Caco-2 (cell line): ENCODE results near the gene CRAMP1. TPM values are rescaled to one million over a fixed set of nuclear protein-coding genes. Genes with fewer than 3 reads are reported as not detected.

Source experiments
- BruUV-seq: library from RNA; stranded (reverse); fragments of 400-500 nt; replicated peaks from 2 replicates; lab custom pipeline; 2021; lab: Mats Ljungman, UMichigan
- CTCF ChIA-PET: fragments of 300-600 bp; sonication (Branson Sonifier 250); formaldehyde crosslinking; loops from one replicate; lab custom pipeline; 2022; ENCODE audit warnings: antibody characterized with exemption; lab: Charles Lee
- POLR2A ChIA-PET: fragments of 300-600 bp; sonication (Branson Sonifier 250); formaldehyde crosslinking; loops from one replicate; lab custom pipeline; 2022; ENCODE audit warnings: antibody characterized with exemption; lab: Charles Lee
- DNase-seq, 2 experiments: peaks; one replicate each; pipeline versions ENCODE4 v3.0.0 to v3.0.0-alpha.2; 2020 to 2022
- H3K27me3 ChIP-seq: replicated peaks from 2 replicates; pipeline ENCODE4 v1.6.0; 2011; ENCODE audit warnings: low read length; ENCODE audit not compliant: control insufficient read depth, insufficient read depth
- H3K36me3 ChIP-seq: 2 replicates; pipeline ENCODE4 v1.5.1; 2011; ENCODE audit warnings: low read length; ENCODE audit not compliant: control insufficient read depth, insufficient read depth
- H3K4me1 ChIP-seq: fragments of 250-450 bp; sonication (Bioruptor Pico); 2 replicates; pipeline ENCODE4 v1.5.1; 2020; ENCODE audit warnings: mild to moderate bottlenecking
- H3K4me3 ChIP-seq: 2 replicates; pipeline ENCODE4 v1.5.1; 2011; ENCODE audit warnings: low read depth, mild to moderate bottlenecking, control low read depth, low read length
- H3K9me3 ChIP-seq: fragments of 250-450 bp; sonication (Bioruptor Pico); 2 replicates; pipeline ENCODE4 v1.5.1; 2020; ENCODE audit warnings: mild to moderate bottlenecking, moderate library complexity
- H3K27ac Mint-ChIP-seq: one replicate; pipeline ENCODE4 v1.8.0; 2022; ENCODE audit warnings: mixed read lengths; ENCODE audit not compliant: unreplicated experiment
- H3K27me3 Mint-ChIP-seq: one replicate; pipeline ENCODE4 v1.8.0; 2022; ENCODE audit warnings: mixed read lengths; ENCODE audit not compliant: insufficient read depth, unreplicated experiment
- H3K36me3 Mint-ChIP-seq: one replicate; pipeline ENCODE4 v1.8.0; 2022; ENCODE audit warnings: mild to moderate bottlenecking, mixed read lengths; ENCODE audit not compliant: insufficient read depth, unreplicated experiment
- H3K4me1 Mint-ChIP-seq: one replicate; pipeline ENCODE4 v1.8.0; 2022; ENCODE audit warnings: low read depth, mixed read lengths; ENCODE audit not compliant: unreplicated experiment
- H3K4me3 Mint-ChIP-seq: one replicate; pipeline ENCODE4 v1.8.0; 2022; ENCODE audit warnings: mild to moderate bottlenecking, moderate library complexity, mixed read lengths; ENCODE audit not compliant: unreplicated experiment
- H3K9me3 Mint-ChIP-seq: one replicate; pipeline ENCODE4 v1.8.0; 2022; ENCODE audit warnings: mixed read lengths; ENCODE audit not compliant: unreplicated experiment
- CTCF ChIP-seq, 2 experiments: fragments of 200-600 bp in 1 of 2; IDR thresholded peaks; 1 replicate in 1 of 2; 2 replicates in 1 of 2; pipeline versions ENCODE4 v1.5.1 to v1.8.0; 2011 to 2022; ENCODE audit warnings: antibody characterized with exemption in 1 of 2, control low read depth in 1 of 2, inconsistent platforms in 1 of 2, low read depth in 1 of 2, low read length in 1 of 2, mild to moderate bottlenecking in 1 of 2, moderate library complexity in 1 of 2; ENCODE audit not compliant: insufficient read depth in 1 of 2, severe bottlenecking in 1 of 2, unreplicated experiment in 1 of 2
- intact Hi-C: fragments of 100-400 bp; cut with micrococcal nuclease; formaldehyde crosslinking; loops from one replicate; pipeline ENCODE4 v1.10.0; 2022; ENCODE audit not compliant: unreplicated experiment
- total RNA-seq: library from RNA; stranded (reverse); gene quantifications from 2 replicates; pipeline ENCODE4 v1.2.3, GENCODE V29; 2022

CRAMP1 gene
- total RNA-seq, 1 experiment from 2014 or later, result 24.7 TPM

- H3K9me3 Mint-ChIP-seq, result no peaks in the 10 kb centered on the region
- peaks cover 21% of the 10 kb centered on the region for H3K36me3 Mint-ChIP-seq
Observed at GRCh38 chr16:1726661-1727502, 114.7 kb downstream of the CRAMP1 start.

More at GRCh38 chr16:1726661-1727502, 114.7 kb downstream of the CRAMP1 start:
- H3K9me3 ChIP-seq, result no peaks in the 10 kb centered on the region
- ChIA-PET CTCF (no interaction called here), POLR2A (no interaction called here)
- H3K4me3 Mint-ChIP-seq, result no peak overlapping the region
- TF ChIP-seq CTCF (IDR thresholded peaks at IDR 0.05; ENCODE audit: insufficient read depth in 1 of 2, low read depth in 1 of 2, low read length in 1 of 2, severe bottlenecking in 1 of 2, unreplicated experiment in 1 of 2), result no peak
- no peak overlapping the region for H3K27ac Mint-ChIP-seq
- no peaks in the 10 kb centered on the region for H3K27me3 Mint-ChIP-seq
- intact Hi-C loops, result no loop called here
- H3K4me1 ChIP-seq, result no peaks in the 10 kb centered on the region
- H3K27me3 ChIP-seq, result no peaks in the 10 kb centered on the region
- H3K4me3 ChIP-seq, result no peak overlapping the region
- no TSS peak for BruUV-seq
- no peak for DNase-seq
- H3K36me3 ChIP-seq, result no peaks in the 10 kb centered on the region; the same call in none of the 2 replicates
- no peaks in the 10 kb centered on the region for H3K4me1 Mint-ChIP-seq

Other genes starting within 250 kb of the CRAMP1 start
- 31.2 and 37.7 TPM in 2 replicates for gene UNKL, start 197.7 kb upstream of the CRAMP1 start, total RNA-seq
- gene UQCC4, start 191.6 kb upstream of the CRAMP1 start, total RNA-seq, result 15.4 and 17.9 TPM in 2 replicates
- 2.0 and 2.1 TPM in 2 replicates for gene PERCC1, start 181.3 kb upstream of the CRAMP1 start, total RNA-seq
- gene CCDC154, start 167.8 kb upstream of the CRAMP1 start, total RNA-seq, result 0.88 and 1.1 TPM in 2 replicates
- gene CLCN7, start 137.3 kb upstream of the CRAMP1 start, total RNA-seq, result 119 and 127 TPM in 2 replicates
- gene PTX4, start 123.4 kb upstream of the CRAMP1 start, total RNA-seq, result not detected in 2 replicates
- 55.7 and 62.6 TPM in 2 replicates for gene TELO2, start 119.0 kb upstream of the CRAMP1 start, total RNA-seq
- gene TMEM204, start 78.7 kb upstream of the CRAMP1 start, total RNA-seq, result not detected in 2 replicates
- 16.0 and 16.2 TPM in 2 replicates for gene IFT140, start 288 bp upstream of the CRAMP1 start, total RNA-seq
- 170 and 178 TPM in 2 replicates for gene JPT2, start 65.9 kb downstream of the CRAMP1 start, total RNA-seq
- 60.5 and 74.9 TPM in 2 replicates for gene MAPK8IP3, start 93.8 kb downstream of the CRAMP1 start, total RNA-seq
- 5.8 and 7.0 TPM in 2 replicates for gene NME3, start 159.2 kb downstream of the CRAMP1 start, total RNA-seq
- gene EME2, start 160.4 kb downstream of the CRAMP1 start, total RNA-seq, result 24.1 and 26.7 TPM in 2 replicates
- gene MRPS34, start 160.8 kb downstream of the CRAMP1 start, total RNA-seq, result 105 and 109 TPM in 2 replicates
- gene SPSB3, start 170.2 kb downstream of the CRAMP1 start, total RNA-seq, result 26.0 and 28.0 TPM in 2 replicates
- 61.9 and 65.3 TPM in 2 replicates for gene NUBP2, start 170.6 kb downstream of the CRAMP1 start, total RNA-seq
- gene IGFALS, start 181.3 kb downstream of the CRAMP1 start, total RNA-seq, result not detected in 2 replicates
- 39.9 and 48.1 TPM in 2 replicates for gene HAGH, start 214.5 kb downstream of the CRAMP1 start, total RNA-seq
- 16.5 and 21.1 TPM in 2 replicates for gene FAHD1, start 214.8 kb downstream of the CRAMP1 start, total RNA-seq